Measurements from ENCODE around the gene TMPRSS9.
"Not testable (repeated sequence)": the region's sequence is repeated elsewhere in the genome, so short reads cannot be mapped to it uniquely, and the experiment has no call there.

Gene TMPRSS9

GRCh38 chr19:2362046-2362969 lies 2.2 kb downstream of the TMPRSS9 start:
- no peak for DNase-seq

- DNase-seq, result no peak
These were observed 2.9 kb downstream of the TMPRSS9 start for GRCh38 chr19:2362970-2363300.

- no peak for DNase-seq
These were observed 3.4 kb downstream of the TMPRSS9 start for GRCh38 chr19:2363419-2363818.

GRCh38 chr19:2365201-2365970 lies 5.3 kb downstream of the TMPRSS9 start:
- DNase-seq, result no peak

GRCh38 chr19:2371656-2372055 lies 11.6 kb downstream of the TMPRSS9 start:
- no peak for DNase-seq

- no peak for DNase-seq
These were observed 12.1 kb downstream of the TMPRSS9 start for GRCh38 chr19:2372076-2372612.

- no peak for DNase-seq
These were observed 14.7 kb downstream of the TMPRSS9 start for GRCh38 chr19:2374808-2375207.

GRCh38 chr19:2375353-2376121 lies 15.5 kb downstream of the TMPRSS9 start:
- no peak for DNase-seq

- no peak for DNase-seq
These were observed 16.9 kb downstream of the TMPRSS9 start for GRCh38 chr19:2376784-2377519.

GRCh38 chr19:2380567-2380966 lies 20.5 kb downstream of the TMPRSS9 start:
- DNase-seq, result no peak

- no peak for DNase-seq
These were observed 21.2 kb downstream of the TMPRSS9 start for GRCh38 chr19:2381148-2381820.

GRCh38 chr19:2382530-2383222 lies 22.6 kb downstream of the TMPRSS9 start:
- DNase-seq, result no peak

- DNase-seq, result no peak
These were observed 25.1 kb downstream of the TMPRSS9 start for GRCh38 chr19:2385053-2385721.

GRCh38 chr19:2387367-2388288 lies 27.6 kb downstream of the TMPRSS9 start:
- no peak for DNase-seq

- DNase-seq, result no peak
These were observed 29.5 kb downstream of the TMPRSS9 start for GRCh38 chr19:2389594-2389993.

- peak; percentile 13 to 23 for DNase-seq
These were observed 31.2 kb downstream of the TMPRSS9 start for GRCh38 chr19:2391118-2391725.

- DNase-seq, result no peak
These were observed 32.3 kb downstream of the TMPRSS9 start for GRCh38 chr19:2392366-2392765.

- not testable (repeated sequence) for DNase-seq
These were observed 32.8 kb downstream of the TMPRSS9 start for GRCh38 chr19:2392899-2393298.

- no peak for DNase-seq
These were observed 34.0 kb downstream of the TMPRSS9 start for GRCh38 chr19:2394054-2394441.
